ENCODE data around the gene ISM1.

DNA sequence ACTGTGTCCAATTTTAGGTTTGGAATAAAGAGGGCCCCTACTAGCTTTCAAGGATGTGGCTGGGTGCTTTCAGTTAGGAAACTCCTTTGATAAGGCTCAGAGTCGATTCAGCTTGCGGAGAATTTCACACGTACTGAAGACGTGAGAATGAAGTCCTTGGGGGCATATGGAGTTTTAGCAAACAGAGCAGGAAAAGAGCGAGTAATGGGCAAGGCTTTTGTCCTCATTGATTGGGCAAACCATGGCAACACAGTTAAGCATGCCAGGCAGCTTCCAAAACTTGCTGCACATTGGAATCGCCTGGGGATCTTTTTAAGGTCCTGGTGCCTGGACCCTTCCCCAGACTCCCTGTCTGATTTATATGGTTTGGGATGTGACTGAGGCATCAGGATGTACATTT lies 29.2 kb downstream of the ISM1 start:
- TF ChIP-seq NCOA2 (CRISPR knock-in tag; IDR thresholded peaks at IDR 0.05) (no peak), RAD21 (CRISPR knock-in tag; IDR thresholded peaks at IDR 0.05) (no peak), ELF4 (CRISPR knock-in tag; IDR thresholded peaks at IDR 0.05; ENCODE audit: borderline replicate concordance) (no peak), ZEB1 (IDR thresholded peaks at IDR 0.05; ENCODE audit: insufficient replicate concordance, low read depth) (no peak), ZNF441 (CRISPR knock-in tag; IDR thresholded peaks at IDR 0.05; ENCODE audit: borderline replicate concordance) (no peak), ZNF30 (CRISPR knock-in tag; IDR thresholded peaks at IDR 0.05) (no peak), ELF1 (CRISPR knock-in tag; IDR thresholded peaks at IDR 0.05) (no peak), MAZ (IDR thresholded peaks at IDR 0.05; ENCODE audit: borderline replicate concordance, low read depth, low read length) (no peak), MAZ (CRISPR knock-in tag; IDR thresholded peaks at IDR 0.05; ENCODE audit: low read depth) (no peak), SRF (IDR thresholded peaks at IDR 0.05; ENCODE audit: low read depth, low read length) (no peak), SMARCE1 (IDR thresholded peaks at IDR 0.05; ENCODE audit: borderline replicate concordance) (no peak)
- TF ChIP-seq, protein P1, sequence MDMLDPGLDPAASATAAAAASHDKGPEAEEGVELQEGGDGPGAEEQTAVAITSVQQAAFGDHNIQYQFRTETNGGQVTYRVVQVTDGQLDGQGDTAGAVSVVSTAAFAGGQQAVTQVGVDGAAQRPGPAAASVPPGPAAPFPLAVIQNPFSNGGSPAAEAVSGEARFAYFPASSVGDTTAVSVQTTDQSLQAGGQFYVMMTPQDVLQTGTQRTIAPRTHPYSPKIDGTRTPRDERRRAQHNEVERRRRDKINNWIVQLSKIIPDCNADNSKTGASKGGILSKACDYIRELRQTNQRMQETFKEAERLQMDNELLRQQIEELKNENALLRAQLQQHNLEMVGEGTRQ (IDR thresholded peaks at IDR 0.05; ENCODE audit: low read depth, low read length), result no peak
- TF ChIP-seq, protein P1 (CRISPR knock-in tag; IDR thresholded peaks at IDR 0.05; ENCODE audit: borderline replicate concordance), result no peak
- TF ChIP-seq, protein P2, sequence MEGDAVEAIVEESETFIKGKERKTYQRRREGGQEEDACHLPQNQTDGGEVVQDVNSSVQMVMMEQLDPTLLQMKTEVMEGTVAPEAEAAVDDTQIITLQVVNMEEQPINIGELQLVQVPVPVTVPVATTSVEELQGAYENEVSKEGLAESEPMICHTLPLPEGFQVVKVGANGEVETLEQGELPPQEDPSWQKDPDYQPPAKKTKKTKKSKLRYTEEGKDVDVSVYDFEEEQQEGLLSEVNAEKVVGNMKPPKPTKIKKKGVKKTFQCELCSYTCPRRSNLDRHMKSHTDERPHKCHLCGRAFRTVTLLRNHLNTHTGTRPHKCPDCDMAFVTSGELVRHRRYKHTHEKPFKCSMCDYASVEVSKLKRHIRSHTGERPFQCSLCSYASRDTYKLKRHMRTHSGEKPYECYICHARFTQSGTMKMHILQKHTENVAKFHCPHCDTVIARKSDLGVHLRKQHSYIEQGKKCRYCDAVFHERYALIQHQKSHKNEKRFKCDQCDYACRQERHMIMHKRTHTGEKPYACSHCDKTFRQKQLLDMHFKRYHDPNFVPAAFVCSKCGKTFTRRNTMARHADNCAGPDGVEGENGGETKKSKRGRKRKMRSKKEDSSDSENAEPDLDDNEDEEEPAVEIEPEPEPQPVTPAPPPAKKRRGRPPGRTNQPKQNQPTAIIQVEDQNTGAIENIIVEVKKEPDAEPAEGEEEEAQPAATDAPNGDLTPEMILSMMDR (CRISPR knock-in tag; IDR thresholded peaks at IDR 0.05), result no peak
- TF ChIP-seq, protein P3, sequence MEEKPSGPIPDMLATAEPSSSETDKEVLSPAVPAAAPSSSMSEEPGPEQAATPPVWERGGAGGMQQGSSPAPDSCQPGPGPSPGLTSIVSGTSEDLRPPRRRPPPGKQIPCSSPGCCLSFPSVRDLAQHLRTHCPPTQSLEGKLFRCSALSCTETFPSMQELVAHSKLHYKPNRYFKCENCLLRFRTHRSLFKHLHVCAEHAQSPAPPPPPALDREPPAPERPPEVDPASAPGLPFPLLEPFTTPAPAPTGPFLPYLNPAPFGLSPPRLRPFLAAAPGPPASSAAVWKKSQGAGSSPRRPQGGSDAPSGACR (CRISPR knock-in tag; IDR thresholded peaks at IDR 0.05), result no peak

Measured in HepG2 (cell line).